GM12878 (cell line): ENCODE results near the gene DNAJC13. TPM values are rescaled to one million over a fixed set of nuclear protein-coding genes. Genes with fewer than 3 reads are reported as not detected.

Experiments used
- ATAC-seq: fragments of 200-7000 bp; cut with Tn5 transposase; 3 replicates; pipeline ENCODE4 v1.9.1; 2020; ENCODE audit warnings: mild to moderate bottlenecking, moderate library complexity
- BruUV-seq: library from RNA; stranded (reverse); fragments of 400-500 nt; replicated peaks from 2 replicates; lab custom pipeline; 2021; lab: Mats Ljungman, UMichigan
- CTCF ChIA-PET: fragments of 300-600 bp; sonication (Branson Sonifier 250); formaldehyde crosslinking; extraction: SDS; loops from one replicate; lab custom pipeline; 2021; ENCODE audit warnings: inconsistent platforms; lab: Yijun Ruan, JAX
- POLR2A ChIA-PET: fragments of 350-600 bp; formaldehyde crosslinking; extraction: SDS; loops from one replicate; lab custom pipeline; 2021; ENCODE audit warnings: inconsistent platforms; lab: Charles Lee
- RAD21 ChIA-PET: fragments of 300-600 bp; sonication (Branson Sonifier 250); formaldehyde crosslinking; loops from one replicate; lab custom pipeline; 2023; ENCODE audit warnings: antibody characterized with exemption; ENCODE audit not compliant: unreplicated experiment; lab: Charles Lee
- SMC1A ChIA-PET: fragments of 300-600 bp; sonication (Branson Sonifier 250); formaldehyde crosslinking; loops from one replicate; lab custom pipeline; 2023; ENCODE audit not compliant: unreplicated experiment, uncharacterized antibody; lab: Charles Lee
- DNase-seq: peaks from one replicate; pipeline ENCODE4 v3.0.0-alpha.2; 2011; ENCODE audit warnings: low read depth, low spot score
- FAIRE-seq: peaks from 3 replicates; lab custom pipeline; 2011; peaks lifted over from hg19 to GRCh38; lab: Jason Lieb, UNC
- H2AFZ ChIP-seq: 2 replicates; pipeline ENCODE4 v1.6.0; 2011; ENCODE audit warnings: low read depth, low read length, control low read depth; ENCODE audit not compliant: control insufficient read depth
- H3K27ac ChIP-seq: 2 replicates; pipeline ENCODE4 v1.5.1; 2011; ENCODE audit warnings: control low read depth; ENCODE audit not compliant: control insufficient read depth, insufficient read depth
- H3K27me3 ChIP-seq, 2 experiments: replicated peaks in 1 of 2; 2 replicates each; pipeline versions ENCODE4 v1.6.0 to v1.6.1; 2011; ENCODE audit warnings: low read length in 1 of 2; ENCODE audit not compliant: control insufficient read depth in 2 of 2, insufficient read depth in 2 of 2
- H3K36me3 ChIP-seq, 2 experiments: 2 replicates each; pipeline ENCODE4 v1.5.1; 2011; ENCODE audit warnings: low read length in 1 of 2; ENCODE audit not compliant: control insufficient read depth in 2 of 2, insufficient read depth in 2 of 2
- H3K4me1 ChIP-seq: 2 replicates; pipeline ENCODE4 v1.6.1; 2011; ENCODE audit warnings: mild to moderate bottlenecking, low read length, moderate library complexity, mixed read lengths; ENCODE audit not compliant: control insufficient read depth, insufficient read depth
- H3K4me2 ChIP-seq: 2 replicates; pipeline ENCODE4 v1.6.0; 2011; ENCODE audit warnings: control low read depth; ENCODE audit not compliant: control insufficient read depth, insufficient read depth
- H3K4me3 ChIP-seq: fragments of 200-600 bp; sonication (generic); 2 replicates; pipeline ENCODE4 v1.5.1; 2016
- H3K79me2 ChIP-seq: 2 replicates; pipeline ENCODE4 v1.6.0; 2011; ENCODE audit warnings: low read length; ENCODE audit not compliant: control insufficient read depth, insufficient read depth
- H3K9ac ChIP-seq: 2 replicates; pipeline ENCODE4 v1.8.0; 2011; ENCODE audit warnings: low read length, control low read depth, mixed read lengths; ENCODE audit not compliant: control insufficient read depth, insufficient read depth
- H3K9me3 ChIP-seq: replicated peaks from 3 replicates; pipeline ENCODE4 v1.5.1; 2011; ENCODE audit warnings: mild to moderate bottlenecking, low read length; ENCODE audit not compliant: control insufficient read depth, insufficient read depth
- H4K20me1 ChIP-seq: 2 replicates; pipeline ENCODE4 v1.6.0; 2011; ENCODE audit not compliant: control insufficient read depth, insufficient read depth
- CHD1 ChIP-seq: IDR thresholded peaks from 2 replicates; pipeline ENCODE4 v1.6.1; 2012; ENCODE audit warnings: low read depth, low read length, improper control_type of control experiment
- CHD4 ChIP-seq: fragments of 200-600 bp; sonication (generic); IDR thresholded peaks from 2 replicates; pipeline ENCODE4 v1.6.1; 2016; ENCODE audit warnings: mild to moderate bottlenecking
- GATAD2B ChIP-seq: fragments of 450-650 bp; conservative IDR thresholded peaks from 2 replicates; pipeline ENCODE4 v1.6.1; 2017; ENCODE audit warnings: low read depth, mild to moderate bottlenecking, moderate library complexity
- NFXL1 ChIP-seq: fragments of 450-650 bp; IDR thresholded peaks from 2 replicates; pipeline ENCODE4 v1.6.1; 2017; ENCODE audit warnings: antibody characterized with exemption, mild to moderate bottlenecking, borderline replicate concordance
- SREBF1 ChIP-seq: IDR thresholded peaks from 2 replicates; pipeline ENCODE4 v1.6.1; 2012; ENCODE audit warnings: mild to moderate bottlenecking, low read length
- STAT3 ChIP-seq: IDR thresholded peaks from 2 replicates; pipeline ENCODE4 v1.6.1; 2011; ENCODE audit warnings: low read depth, low read length, improper control_type of control experiment
- TARDBP ChIP-seq: IDR thresholded peaks from 2 replicates; pipeline ENCODE4 v1.6.1; 2016; ENCODE audit warnings: borderline replicate concordance
- ZNF384 ChIP-seq: IDR thresholded peaks from 2 replicates; pipeline ENCODE4 v1.6.1; 2012; ENCODE audit warnings: low read depth, mild to moderate bottlenecking, low read length, improper control_type of control experiment, borderline replicate concordance
- ZZZ3 ChIP-seq: IDR thresholded peaks from 2 replicates; pipeline ENCODE4 v1.6.1; 2011; ENCODE audit warnings: low read depth; ENCODE audit not compliant: control insufficient read depth, insufficient read length
- WGBS: methylation state at CpG from one replicate; pipeline ENCODE4 v1.1.6; 2016; ENCODE audit warnings: low lambda C conversion rate; ENCODE audit not compliant: insufficient replicate concordance, insufficient coverage; ENCODE audit errors: missing lambda C conversion rate; 5-methylcytosine and 5-hydroxymethylcytosine counted together
- in situ Hi-C: fragments of 300-500 bp; cut with MboI; formaldehyde crosslinking; loops from 9 replicates; pipeline ENCODE4 v1.14.3; 2018; ENCODE audit warnings: mixed read lengths
- intact Hi-C: fragments of 100-400 bp; cut with micrococcal nuclease; formaldehyde crosslinking; loops from one replicate; pipeline ENCODE4 v1.14.2; 2022; ENCODE audit not compliant: unreplicated experiment
- polyA plus RNA-seq, 11 experiments: library from polyadenylated mRNA; depleted of rRNA in 4 of 11; unstranded in 6 of 11; stranded (reverse) in 5 of 11; fragments of >200 nt; fragmentation: Nextera tagmentation in 4 of 11; fragmentation: Illumina TruSeq in 1 of 11; extraction: Ambion mirVana in 4 of 11; extraction: Trizol in 1 of 11; gene quantifications; 1 replicate in 1 of 11; 2 replicates in 10 of 11; pipeline versions ENCODE4 v1.2.1 to v1.2.3, GENCODE V29; 2011 to 2016; ENCODE audit warnings: inconsistent platforms in 2 of 11, missing spikeins in 2 of 11, low read depth in 1 of 11
- total RNA-seq, 4 experiments: library from RNA; depleted of rRNA in 3 of 4; stranded (reverse); fragments of >200 nt in 3 of 4; fragmentation: Illumina TruSeq in 1 of 4; extraction: Trizol in 1 of 4; gene quantifications; 2 replicates each; pipeline versions ENCODE4 v1.2.1 to v1.2.3, GENCODE V29; 2013 to 2021
- TF ChIP-seq, protein P1 (sequence below): fragments of 450-650 bp; IDR thresholded peaks from 2 replicates; pipeline ENCODE4 v1.6.1; 2016; ENCODE audit warnings: mild to moderate bottlenecking

DNAJC13 gene
- total and polyA plus RNA-seq, 10 of the 15 experiments (the other 5 are each of a cell fraction or from before 2014, with no cell fraction given), result 8.3 to 33.9 (median 17.0) TPM

GRCh38 chr3:132503559-132503958 is 86.3 kb downstream of the DNAJC13 start:
- no TSS peak for BruUV-seq
- WGBS, result 87% methylated on average over 1 of the region's 1 CpG
- Histone ChIP-seq H3K9me3 (no peaks in the 10 kb centered on the region), H2AFZ (no peak overlapping the region), H3K36me3 (peaks cover 0 to 30% of the 10 kb centered on the region in 2 experiments; a peak in 3 of 4 replicates)
- FAIRE-seq (no peak), DNase-seq (no peak)
- TF ChIP-seq CHD1 (no peak), GATAD2B (no peak), ZNF384 (no peak), CHD4 (no peak), STAT3 (no peak), TARDBP (no peak), SREBF1 (no peak), ZZZ3 (no peak), NFXL1 (no peak)
- TF ChIP-seq, protein P1, sequence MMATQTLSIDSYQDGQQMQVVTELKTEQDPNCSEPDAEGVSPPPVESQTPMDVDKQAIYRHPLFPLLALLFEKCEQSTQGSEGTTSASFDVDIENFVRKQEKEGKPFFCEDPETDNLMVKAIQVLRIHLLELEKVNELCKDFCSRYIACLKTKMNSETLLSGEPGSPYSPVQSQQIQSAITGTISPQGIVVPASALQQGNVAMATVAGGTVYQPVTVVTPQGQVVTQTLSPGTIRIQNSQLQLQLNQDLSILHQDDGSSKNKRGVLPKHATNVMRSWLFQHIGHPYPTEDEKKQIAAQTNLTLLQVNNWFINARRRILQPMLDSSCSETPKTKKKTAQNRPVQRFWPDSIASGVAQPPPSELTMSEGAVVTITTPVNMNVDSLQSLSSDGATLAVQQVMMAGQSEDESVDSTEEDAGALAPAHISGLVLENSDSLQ, result no peak
- TF ChIP-seq, all 136 proteins: peak for 0
- ChIA-PET CTCF (interaction anchor here (1.0 to 1.3 kb wide), 2 partner anchors 32 to 153 kb away, joined by 3 read pairs; no protein-coding TSS in a partner anchor), RAD21 (no interaction called here), SMC1A (interaction anchor here (1.1 kb wide), 1 partner anchor 27 kb away, joined by 3 read pairs; no protein-coding TSS in a partner anchor), POLR2A (no interaction called here)
- in situ Hi-C loops (no loop called here), intact Hi-C loops (no loop called here)
- Histone ChIP-seq H4K20me1 (no peaks in the 10 kb centered on the region), H3K4me1 (no peaks in the 10 kb centered on the region), H3K4me3 (no peak overlapping the region), H3K9ac (no peak overlapping the region), H3K27ac (no peak overlapping the region), H3K79me2 (no peaks in the 10 kb centered on the region), H3K27me3 (no peaks in the 10 kb centered on the region), H3K4me2 (no peak overlapping the region)
- no peak for ATAC-seq
